ENCODE measurements around the gene AHRR. TPM values are rescaled to one million over a fixed set of nuclear protein-coding genes. Genes with fewer than 3 reads are reported as not detected.

Gene AHRR
- total and polyA plus RNA-seq, 9 of the 15 experiments (the other 6 are each of a cell fraction or from before 2014, with no cell fraction given): 0.06 to 1.6 (median 0.75) TPM; not detected in 1

DNA sequence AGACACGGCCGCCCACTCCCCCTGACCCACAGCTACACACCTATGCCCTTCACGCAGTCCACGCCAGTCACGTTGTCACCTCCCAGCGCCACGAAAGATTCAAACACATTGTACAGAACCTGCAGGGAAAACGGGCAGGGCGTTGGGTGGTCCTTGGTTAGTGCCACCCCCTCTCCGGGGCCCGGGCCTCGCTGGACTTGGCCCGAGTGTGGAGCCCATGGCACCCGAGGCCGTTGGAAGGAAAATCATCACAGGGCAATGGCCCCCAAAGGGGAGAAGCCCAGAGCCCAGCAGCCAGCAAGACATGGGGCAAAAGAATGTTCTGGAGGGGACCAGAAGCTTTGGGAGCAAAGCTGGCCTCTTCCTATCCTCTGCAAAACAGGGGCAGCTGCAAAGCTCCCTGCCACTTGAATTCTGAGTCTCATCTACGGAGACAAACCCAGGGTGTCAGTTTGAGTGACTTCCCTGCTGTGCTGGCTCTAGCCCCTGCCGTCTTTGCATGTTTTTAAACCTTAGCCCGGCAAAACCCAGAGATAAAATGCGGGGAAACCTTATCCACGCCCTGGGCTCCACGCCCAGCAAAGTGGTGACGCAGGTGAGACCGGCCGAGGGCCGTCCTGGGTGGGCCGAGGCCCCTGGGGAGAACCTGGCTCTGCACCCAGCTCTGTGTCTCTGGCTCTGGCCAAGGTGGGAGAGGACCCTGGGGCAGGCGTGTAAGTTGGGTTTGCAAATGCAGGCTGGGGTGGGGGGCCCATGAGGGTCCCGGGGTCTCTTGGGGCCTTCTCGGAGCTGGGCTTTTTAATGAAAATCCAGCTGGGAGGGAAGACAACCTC, 163.8 kb downstream of the AHRR start:
- Histone ChIP-seq H3K79me2 (ENCODE audit: control insufficient read depth, insufficient read depth, low read length) (no peaks in the 10 kb centered on the region), H3K9me3 (replicated peaks; ENCODE audit: control insufficient read depth, insufficient read depth, low read depth, low read length) (no peaks in the 10 kb centered on the region), H3K36me3 (ENCODE audit: control insufficient read depth, insufficient read depth, low read length) (no peaks in the 10 kb centered on the region), H3K4me3 (no peak overlapping the region), H3K27ac (ENCODE audit: extremely low read depth, low read depth, low read length) (no peak overlapping the region), H3K9me1 (ENCODE audit: control insufficient read depth, insufficient read depth, low read length) (peaks cover 4% of the 10 kb centered on the region), H3K4me2 (ENCODE audit: insufficient read depth, low read length) (no peak overlapping the region), H2AFZ (ENCODE audit: low read depth, low read length) (no peak overlapping the region; the same call in 1 of the 2 replicates), H3K27me3 (ENCODE audit: control insufficient read depth in 2 of 2, insufficient read depth in 2 of 2, low read length in 2 of 2) (peaks cover 12 to 50% of the 10 kb centered on the region in 2 experiments; a peak in 4 of 5 replicates), H3K4me1 (replicated peaks in 1 of 2; ENCODE audit: control insufficient read depth in 2 of 2, insufficient read depth in 2 of 2, low read length in 2 of 2) (peaks cover 8 to 67% of the 10 kb centered on the region in 2 experiments; a peak in 3 of 5 replicates), H3K9ac (ENCODE audit: insufficient read depth in 1 of 2, low read depth in 2 of 2, low read length in 2 of 2) (no peak overlapping the region; a peak in 2 of 4 replicates), H4K20me1 (replicated peaks; ENCODE audit: control insufficient read depth, insufficient read depth, low read length) (0 out of 2 replicates have a peak, but pooled peaks cover 2% of the 10 kb centered on the region)
- intact Hi-C loops (cut with micrococcal nuclease) (no loop called here), in situ Hi-C loops (cut with MboI) (no loop called here)
- CTCF ChIA-PET (ENCODE audit: low intra/inter-chr PET ratio): no interaction called here
- TF ChIP-seq ZBTB7A (IDR thresholded peaks at IDR 0.05; ENCODE audit: borderline replicate concordance, control insufficient read depth, low read depth, low read length): peak; percentile 56
- TF ChIP-seq, protein P1, sequence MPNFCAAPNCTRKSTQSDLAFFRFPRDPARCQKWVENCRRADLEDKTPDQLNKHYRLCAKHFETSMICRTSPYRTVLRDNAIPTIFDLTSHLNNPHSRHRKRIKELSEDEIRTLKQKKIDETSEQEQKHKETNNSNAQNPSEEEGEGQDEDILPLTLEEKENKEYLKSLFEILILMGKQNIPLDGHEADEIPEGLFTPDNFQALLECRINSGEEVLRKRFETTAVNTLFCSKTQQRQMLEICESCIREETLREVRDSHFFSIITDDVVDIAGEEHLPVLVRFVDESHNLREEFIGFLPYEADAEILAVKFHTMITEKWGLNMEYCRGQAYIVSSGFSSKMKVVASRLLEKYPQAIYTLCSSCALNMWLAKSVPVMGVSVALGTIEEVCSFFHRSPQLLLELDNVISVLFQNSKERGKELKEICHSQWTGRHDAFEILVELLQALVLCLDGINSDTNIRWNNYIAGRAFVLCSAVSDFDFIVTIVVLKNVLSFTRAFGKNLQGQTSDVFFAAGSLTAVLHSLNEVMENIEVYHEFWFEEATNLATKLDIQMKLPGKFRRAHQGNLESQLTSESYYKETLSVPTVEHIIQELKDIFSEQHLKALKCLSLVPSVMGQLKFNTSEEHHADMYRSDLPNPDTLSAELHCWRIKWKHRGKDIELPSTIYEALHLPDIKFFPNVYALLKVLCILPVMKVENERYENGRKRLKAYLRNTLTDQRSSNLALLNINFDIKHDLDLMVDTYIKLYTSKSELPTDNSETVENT (CRISPR knock-in tag; IDR thresholded peaks at IDR 0.05): no peak
- no peak for FAIRE-seq
- POLR2A ChIA-PET: interaction anchor here (0.6 to 1.2 kb wide), 2 partner anchors 12 to 19 kb away, joined by 3 read pairs; no protein-coding TSS in a partner anchor
- BruUV-seq (replicated peaks): no TSS peak
- no peak for DNase-seq (ENCODE audit: extremely low read depth in 1 of 4, low spot score in 3 of 4)
- WGBS (ENCODE audit: insufficient coverage, low coverage, missing lambda C conversion rate): 31% methylated on average over 29 of the region's 29 CpGs
- ATAC-seq: peak; percentile 15; the same call in 2 of the 3 replicates
